Measurements from ENCODE around the gene TSHZ1.

TSHZ1 gene

DNA sequence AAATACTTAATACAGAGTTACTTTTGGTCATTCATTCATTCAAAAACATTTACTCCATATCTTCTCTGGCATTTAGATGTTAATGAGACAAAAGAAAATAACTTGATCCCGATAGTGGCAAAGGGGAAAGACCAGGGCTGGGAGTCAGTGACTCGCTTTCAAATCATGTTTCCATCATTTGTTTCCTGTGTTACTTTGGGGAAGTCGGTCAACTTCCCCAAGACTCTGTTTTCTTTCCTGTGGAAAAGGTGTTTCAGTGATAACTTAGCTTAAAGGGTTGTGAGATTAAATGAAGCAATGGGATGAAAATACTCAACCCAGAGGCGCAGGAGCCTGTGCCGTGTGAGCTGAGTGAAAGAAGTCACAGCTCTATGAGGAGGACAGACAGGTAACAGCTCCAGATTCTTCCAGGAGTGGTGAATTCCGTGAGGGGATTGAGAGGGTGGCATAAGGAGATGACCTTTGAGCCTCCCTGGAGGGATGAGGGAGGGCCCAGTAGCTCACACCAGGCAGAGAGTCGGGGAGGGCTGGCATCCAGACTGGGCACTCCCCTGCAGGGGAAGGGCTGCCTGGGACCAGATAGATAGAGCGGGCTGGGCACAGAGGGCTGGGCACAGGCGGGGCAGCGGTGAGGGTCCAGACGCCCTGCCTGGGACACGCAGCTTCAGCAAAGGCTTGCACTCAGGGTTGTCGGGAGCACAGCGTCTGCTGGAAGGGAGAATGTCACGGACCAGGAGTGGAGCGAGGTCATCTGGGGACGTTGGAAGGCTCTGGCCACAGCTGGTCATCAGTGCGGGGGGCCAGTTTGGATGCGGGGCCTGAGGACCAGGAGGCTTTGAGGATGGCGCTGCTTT lies 70.1 kb downstream of the TSHZ1 start:
- TF ChIP-seq, protein P1, sequence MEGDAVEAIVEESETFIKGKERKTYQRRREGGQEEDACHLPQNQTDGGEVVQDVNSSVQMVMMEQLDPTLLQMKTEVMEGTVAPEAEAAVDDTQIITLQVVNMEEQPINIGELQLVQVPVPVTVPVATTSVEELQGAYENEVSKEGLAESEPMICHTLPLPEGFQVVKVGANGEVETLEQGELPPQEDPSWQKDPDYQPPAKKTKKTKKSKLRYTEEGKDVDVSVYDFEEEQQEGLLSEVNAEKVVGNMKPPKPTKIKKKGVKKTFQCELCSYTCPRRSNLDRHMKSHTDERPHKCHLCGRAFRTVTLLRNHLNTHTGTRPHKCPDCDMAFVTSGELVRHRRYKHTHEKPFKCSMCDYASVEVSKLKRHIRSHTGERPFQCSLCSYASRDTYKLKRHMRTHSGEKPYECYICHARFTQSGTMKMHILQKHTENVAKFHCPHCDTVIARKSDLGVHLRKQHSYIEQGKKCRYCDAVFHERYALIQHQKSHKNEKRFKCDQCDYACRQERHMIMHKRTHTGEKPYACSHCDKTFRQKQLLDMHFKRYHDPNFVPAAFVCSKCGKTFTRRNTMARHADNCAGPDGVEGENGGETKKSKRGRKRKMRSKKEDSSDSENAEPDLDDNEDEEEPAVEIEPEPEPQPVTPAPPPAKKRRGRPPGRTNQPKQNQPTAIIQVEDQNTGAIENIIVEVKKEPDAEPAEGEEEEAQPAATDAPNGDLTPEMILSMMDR (IDR thresholded peaks at IDR 0.05; ENCODE audit: low read depth, low read length, missing control alignments): no peak
- DNase-seq (ENCODE audit: low read depth): no peak
- no peak overlapping the region for H3K4me3 ChIP-seq (ENCODE audit: low read depth, low read length)
- in situ Hi-C loops (cut with HindIII; ENCODE audit: low sequenced_read_pairs): no loop called here

GRCh38 chr18:75282746-75283145 lies 72.1 kb downstream of the TSHZ1 start:
- DNase-seq (ENCODE audit: low read depth): no peak
- no peak overlapping the region for H3K4me3 ChIP-seq (ENCODE audit: low read depth, low read length)
- TF ChIP-seq, protein P1 (IDR thresholded peaks at IDR 0.05; ENCODE audit: low read depth, low read length, missing control alignments): no peak
- in situ Hi-C loops (cut with HindIII; ENCODE audit: low sequenced_read_pairs): no loop called here

- H3K4me3 ChIP-seq (ENCODE audit: low read depth, low read length): no peak overlapping the region
- DNase-seq (ENCODE audit: low read depth): no peak
- in situ Hi-C loops (cut with HindIII; ENCODE audit: low sequenced_read_pairs): no loop called here
- TF ChIP-seq, protein P1 (IDR thresholded peaks at IDR 0.05; ENCODE audit: low read depth, low read length, missing control alignments): no peak
Measured at GRCh38 chr18:75283731-75284130, 73.1 kb downstream of the TSHZ1 start.

GRCh38 chr18:75284566-75284965 lies 74.0 kb downstream of the TSHZ1 start:
- H3K4me3 ChIP-seq (ENCODE audit: low read depth, low read length): no peak overlapping the region
- in situ Hi-C loops (cut with HindIII; ENCODE audit: low sequenced_read_pairs): no loop called here
- no peak for DNase-seq (ENCODE audit: low read depth)
- TF ChIP-seq, protein P1 (IDR thresholded peaks at IDR 0.05; ENCODE audit: low read depth, low read length, missing control alignments): no peak

DNA sequence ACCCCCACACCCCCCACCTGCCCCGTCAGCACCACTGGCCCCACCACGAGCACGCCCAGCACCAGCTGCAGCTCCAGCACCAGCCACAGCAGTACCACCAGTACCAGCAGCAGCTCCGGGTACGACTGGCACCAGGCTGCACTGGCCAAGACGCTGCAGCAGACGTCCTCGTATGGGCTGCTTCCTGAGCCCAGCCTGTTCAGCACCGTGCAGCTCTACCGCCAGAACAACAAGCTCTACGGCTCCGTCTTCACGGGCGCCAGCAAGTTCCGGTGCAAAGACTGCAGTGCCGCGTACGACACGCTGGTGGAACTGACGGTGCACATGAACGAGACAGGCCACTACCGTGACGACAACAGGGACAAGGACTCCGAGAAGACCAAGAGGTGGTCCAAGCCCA lies 75.3 kb downstream of the TSHZ1 start:
- TF ChIP-seq, protein P1 (IDR thresholded peaks at IDR 0.05; ENCODE audit: low read depth, low read length, missing control alignments): no peak
- H3K4me3 ChIP-seq (ENCODE audit: low read depth, low read length): no peak overlapping the region
- DNase-seq (ENCODE audit: low read depth): no peak
- in situ Hi-C loops (cut with HindIII; ENCODE audit: low sequenced_read_pairs): no loop called here

GRCh38 chr18:75287006-75287405 lies 76.4 kb downstream of the TSHZ1 start:
- TF ChIP-seq, protein P1 (IDR thresholded peaks at IDR 0.05; ENCODE audit: low read depth, low read length, missing control alignments): no peak
- no peak for DNase-seq (ENCODE audit: low read depth)
- in situ Hi-C loops (cut with HindIII; ENCODE audit: low sequenced_read_pairs): no loop called here
- H3K4me3 ChIP-seq (ENCODE audit: low read depth, low read length): no peak overlapping the region
